Astrocyte of the spinal cord (primary cell): ENCODE results near the gene ANKUB1.
A peak's percentile ranks its signal among the peaks of the same experiment; 100 is the strongest.

Experiments
- DNase-seq: peaks from one replicate; pipeline ENCODE4 v3.0.0; 2011; ENCODE audit warnings: low read depth, low spot score
- H3K4me3 ChIP-seq: 2 replicates; pipeline ENCODE4 v1.5.1; 2011; ENCODE audit warnings: low read depth, mild to moderate bottlenecking, low read length, moderate library complexity
- in situ Hi-C: cut with HindIII; loops from 2 replicates; pipeline ENCODE4 v1.10.0; 2017; ENCODE audit warnings: low sequenced_read_pairs
- TF ChIP-seq, protein P1 (sequence below): IDR thresholded peaks from 2 replicates; pipeline ENCODE4 v1.5.1; 2012; ENCODE audit warnings: low read depth, mild to moderate bottlenecking, low read length, inconsistent platforms

ANKUB1 gene

DNA sequence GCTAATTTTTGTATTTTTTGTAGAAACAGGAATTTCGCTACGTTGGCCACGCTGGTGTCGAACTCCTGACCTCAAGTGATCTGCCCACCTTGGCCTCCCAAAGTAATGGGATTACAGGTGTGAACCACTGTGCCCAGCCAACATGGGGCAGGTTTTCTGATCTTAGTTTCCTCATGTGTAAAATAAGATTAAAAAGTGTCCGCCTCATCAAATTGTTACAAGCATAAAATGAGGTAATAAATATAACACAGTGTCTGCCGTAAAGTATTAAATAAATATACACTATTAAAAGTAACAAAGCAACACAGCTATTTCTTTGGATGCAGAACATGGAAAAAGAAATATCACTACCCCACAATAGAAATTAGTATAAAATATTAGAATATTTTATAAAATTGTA lies 23.6 kb downstream of the ANKUB1 start:
- in situ Hi-C loops: loop anchor here (25.0 kb wide), 1 partner anchor 256 kb away; no protein-coding TSS in a partner anchor
- TF ChIP-seq, protein P1, sequence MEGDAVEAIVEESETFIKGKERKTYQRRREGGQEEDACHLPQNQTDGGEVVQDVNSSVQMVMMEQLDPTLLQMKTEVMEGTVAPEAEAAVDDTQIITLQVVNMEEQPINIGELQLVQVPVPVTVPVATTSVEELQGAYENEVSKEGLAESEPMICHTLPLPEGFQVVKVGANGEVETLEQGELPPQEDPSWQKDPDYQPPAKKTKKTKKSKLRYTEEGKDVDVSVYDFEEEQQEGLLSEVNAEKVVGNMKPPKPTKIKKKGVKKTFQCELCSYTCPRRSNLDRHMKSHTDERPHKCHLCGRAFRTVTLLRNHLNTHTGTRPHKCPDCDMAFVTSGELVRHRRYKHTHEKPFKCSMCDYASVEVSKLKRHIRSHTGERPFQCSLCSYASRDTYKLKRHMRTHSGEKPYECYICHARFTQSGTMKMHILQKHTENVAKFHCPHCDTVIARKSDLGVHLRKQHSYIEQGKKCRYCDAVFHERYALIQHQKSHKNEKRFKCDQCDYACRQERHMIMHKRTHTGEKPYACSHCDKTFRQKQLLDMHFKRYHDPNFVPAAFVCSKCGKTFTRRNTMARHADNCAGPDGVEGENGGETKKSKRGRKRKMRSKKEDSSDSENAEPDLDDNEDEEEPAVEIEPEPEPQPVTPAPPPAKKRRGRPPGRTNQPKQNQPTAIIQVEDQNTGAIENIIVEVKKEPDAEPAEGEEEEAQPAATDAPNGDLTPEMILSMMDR: no peak

DNA sequence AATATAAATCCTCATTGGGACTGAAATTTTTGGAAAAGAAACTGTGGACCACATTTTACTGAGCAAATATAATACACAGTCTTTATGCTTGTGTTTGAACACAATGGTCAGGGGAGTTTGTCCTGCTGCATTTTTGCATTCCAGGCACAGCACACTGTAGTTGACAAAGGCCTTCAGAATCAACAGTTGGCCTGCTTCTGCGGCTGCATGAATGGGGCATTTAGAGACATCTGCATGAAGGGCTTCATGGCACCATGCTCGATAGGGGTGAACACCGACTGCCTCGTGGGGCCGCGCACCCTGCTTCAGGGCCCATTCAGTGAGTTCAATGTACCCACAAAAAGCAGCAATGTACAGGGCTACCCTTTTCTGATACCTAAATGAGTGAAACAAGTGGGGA lies 24.6 kb downstream of the ANKUB1 start:
- H3K4me3 ChIP-seq: no peak overlapping the region
- in situ Hi-C loops: loop anchor here (25.0 kb wide), 1 partner anchor 255 kb away; no protein-coding TSS in a partner anchor
- no peak for DNase-seq
- TF ChIP-seq, protein P1: no peak

More for the DNA sequence above, 23.6 kb downstream of the ANKUB1 start:
- no peak overlapping the region for H3K4me3 ChIP-seq
- no peak for DNase-seq

DNA sequence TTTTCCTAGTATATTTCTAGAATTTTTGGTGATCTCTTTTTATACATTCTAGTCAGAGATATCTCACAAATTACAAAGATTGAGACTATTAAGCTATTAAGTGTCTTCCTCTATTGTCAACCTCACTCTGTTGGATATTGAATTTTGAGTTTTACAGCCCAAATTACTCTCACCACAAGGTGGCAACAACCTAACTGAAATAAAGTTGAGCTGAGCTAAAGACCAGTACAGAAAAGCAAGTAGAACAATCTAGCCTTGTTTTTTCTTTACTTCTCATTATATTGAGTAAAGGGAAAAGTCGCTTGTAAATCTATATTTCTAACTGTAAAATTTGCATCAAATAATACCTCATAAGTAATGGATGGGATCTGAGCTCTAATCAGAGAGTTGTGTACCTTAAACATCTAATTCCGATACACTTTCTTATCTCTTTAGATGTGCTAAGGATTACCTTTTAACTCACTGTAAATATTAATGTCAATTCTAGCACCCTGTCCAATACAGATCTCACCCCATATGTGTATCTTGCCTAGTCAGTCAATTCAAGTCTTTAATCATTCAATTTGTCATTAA lies 26.5 kb downstream of the ANKUB1 start:
- no peak overlapping the region for H3K4me3 ChIP-seq
- in situ Hi-C loops: loop anchor here (25.0 kb wide), 1 partner anchor 254 kb away; no protein-coding TSS in a partner anchor
- TF ChIP-seq, protein P1: peak; percentile 63
- DNase-seq: peak; percentile 54

DNA sequence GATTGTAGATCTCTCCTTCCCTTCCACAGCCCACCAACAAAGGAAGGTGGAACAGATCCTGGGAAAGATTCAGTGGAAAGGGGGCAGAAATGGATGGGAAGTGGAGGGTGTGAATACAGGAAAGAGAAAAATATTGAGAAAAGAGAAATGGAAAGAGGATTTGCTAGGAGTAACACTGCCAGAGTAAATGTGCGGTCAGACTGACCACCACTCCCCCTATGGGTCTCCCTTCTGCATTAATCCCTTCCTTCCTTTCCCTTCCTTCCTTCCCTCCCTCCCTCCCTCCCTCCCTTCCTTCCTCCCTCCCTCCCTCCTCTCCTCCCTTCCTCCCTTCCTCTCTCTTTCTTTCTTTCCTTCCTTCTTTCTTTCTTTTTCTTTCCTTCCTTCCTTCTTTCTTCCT lies 28.1 kb downstream of the ANKUB1 start:
- DNase-seq: no peak
- H3K4me3 ChIP-seq: no peak overlapping the region
- TF ChIP-seq, protein P1: no peak
- in situ Hi-C loops: loop anchor here (25.0 kb wide), 1 partner anchor 252 kb away; no protein-coding TSS in a partner anchor

DNA sequence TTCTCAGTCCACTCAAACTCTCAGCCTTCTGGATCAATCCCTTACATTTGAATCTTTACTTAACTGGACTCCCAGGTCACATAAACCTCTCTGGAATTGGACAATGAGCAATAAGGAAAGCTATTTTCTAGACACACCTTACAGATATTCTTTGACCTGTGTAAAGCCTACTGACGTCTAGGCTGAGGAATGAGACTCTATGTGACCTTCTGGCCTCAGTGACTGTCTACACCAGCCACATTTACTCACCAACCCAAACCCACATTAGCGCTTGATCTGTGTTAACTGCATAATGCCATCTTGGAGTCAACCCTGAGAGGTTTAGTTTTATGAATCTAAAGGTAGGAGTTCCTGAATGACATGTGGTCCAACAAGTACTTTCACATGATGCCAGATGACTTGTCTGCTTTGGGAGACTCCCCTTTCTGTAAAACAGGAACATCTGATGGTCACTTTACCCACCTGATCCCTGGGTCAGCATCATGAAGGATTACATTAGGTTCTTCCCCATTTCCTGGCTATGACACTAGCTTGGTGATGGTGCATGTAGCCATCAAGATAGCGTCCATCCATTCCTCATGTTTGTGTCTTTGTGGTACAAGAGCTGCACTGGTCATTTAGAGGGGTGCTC lies 28.7 kb downstream of the ANKUB1 start:
- no peak for DNase-seq

DNA sequence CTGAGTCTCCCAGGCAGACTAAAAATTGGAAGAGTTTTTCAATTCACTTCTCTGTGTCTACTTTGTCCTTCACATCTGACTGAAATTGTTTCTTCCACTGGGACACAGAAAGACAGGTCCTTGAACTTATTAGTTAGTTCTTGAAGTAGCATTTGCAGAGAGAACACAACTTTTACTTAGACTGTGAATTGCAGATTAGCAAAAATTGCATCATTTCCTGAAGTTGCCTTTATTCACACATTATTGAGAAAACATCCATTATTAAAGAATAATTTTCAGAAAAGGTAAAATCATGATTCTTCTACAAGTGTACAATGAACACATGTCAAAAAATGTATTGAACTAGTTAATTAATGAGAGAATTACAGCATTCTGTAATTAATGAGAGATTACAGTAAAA lies 38.6 kb downstream of the ANKUB1 start:
- DNase-seq: no peak
- no peak overlapping the region for H3K4me3 ChIP-seq
- in situ Hi-C loops: loop anchor here (25.0 kb wide), 1 partner anchor 241 kb away; no protein-coding TSS in a partner anchor
- TF ChIP-seq, protein P1: no peak

More for the DNA sequence above, 28.7 kb downstream of the ANKUB1 start:
- H3K4me3 ChIP-seq: no peak overlapping the region
- in situ Hi-C loops: loop anchor here (25.0 kb wide), 1 partner anchor 251 kb away; no protein-coding TSS in a partner anchor
- TF ChIP-seq, protein P1: no peak
